ENCODE data around the gene OR52B6. TPM values are rescaled to one million over a fixed set of nuclear protein-coding genes. Genes with fewer than 3 reads are reported as not detected.

Gene OR52B6
- not detected in 5 replicates for total RNA-seq (2022; extraction: Qiagen RNA extraction)

GRCh38 chr11:5580577-5580976, at the start of gene OR52B6:
Gene OR52B6, plus strand, starts transcription at chr11:5580877. Its CDS starts 0 bp downstream, at chr11:5580877.

GRCh38 chr11:5548440-5548839, 32.2 kb upstream of the OR52B6 start, which contains the start of gene OR52H1:
Gene OR52H1, minus strand, starts transcription at chr11:5548540. Its CDS starts 3,035 bp downstream, at chr11:5545505.

GRCh38 chr11:5596607-5597201, 16.0 kb downstream of the OR52B6 start, which contains the start of gene TRIM6:
Gene TRIM6, plus strand, starts transcription at chr11:5596637. Its CDS starts 261 bp downstream, at chr11:5596898.

GRCh38 chr11:5624489-5625279, 44.0 kb downstream of the OR52B6 start, which contains the start of gene TRIM34:
Gene TRIM34, plus strand, starts transcription at chr11:5625001. Its CDS starts 7,331 bp downstream, at chr11:5632332.

Other genes starting within 250 kb of the OR52B6 start
- not detected in 5 replicates for gene OR51B5, start 237.4 kb upstream of the OR52B6 start, total RNA-seq (2022; extraction: Qiagen RNA extraction)
- gene OR51B6, start 229.4 kb upstream of the OR52B6 start, total RNA-seq (2022; extraction: Qiagen RNA extraction) = not detected in 5 replicates
- gene OR51M1, start 197.1 kb upstream of the OR52B6 start, total RNA-seq (2022; extraction: Qiagen RNA extraction) = not detected in 5 replicates
- not detected in 5 replicates for gene OR51Q1, start 158.8 kb upstream of the OR52B6 start, total RNA-seq (2022; extraction: Qiagen RNA extraction)
- gene OR51I1, start 139.4 kb upstream of the OR52B6 start, total RNA-seq (2022; extraction: Qiagen RNA extraction) = not detected in 5 replicates
- not detected in 5 replicates for gene OR51I2, start 131.6 kb upstream of the OR52B6 start, total RNA-seq (2022; extraction: Qiagen RNA extraction)
- gene OR52D1, start 92.2 kb upstream of the OR52B6 start, total RNA-seq (2022; extraction: Qiagen RNA extraction) = not detected in 5 replicates
- gene UBQLN3, start 70.9 kb upstream of the OR52B6 start, total RNA-seq (2022; extraction: Qiagen RNA extraction) = not detected in 5 replicates
- gene UBQLNL, start 64.2 kb upstream of the OR52B6 start, total RNA-seq (2022; extraction: Qiagen RNA extraction) = not detected in 5 replicates
- not detected in 5 replicates for gene OR52H1, start 32.3 kb upstream of the OR52B6 start, total RNA-seq (2022; extraction: Qiagen RNA extraction)
- 6.3 to 10.1 TPM (median 8.4 TPM) in 5 replicates for gene TRIM6, start 15.8 kb downstream of the OR52B6 start, total RNA-seq (2022; extraction: Qiagen RNA extraction)
- 2.6 to 4.0 TPM (median 3.2 TPM) in 5 replicates for gene TRIM34, start 44.1 kb downstream of the OR52B6 start, total RNA-seq (2022; extraction: Qiagen RNA extraction)
- 8.9 to 12.4 TPM (median 9.6 TPM) in 5 replicates for gene TRIM5, start 104.2 kb downstream of the OR52B6 start, total RNA-seq (2022; extraction: Qiagen RNA extraction)
- gene TRIM22, start 108.9 kb downstream of the OR52B6 start, total RNA-seq (2022; extraction: Qiagen RNA extraction) = 0.61 to 1.2 TPM (median 0.67 TPM) in 5 replicates
- not detected in 5 replicates for gene OR56B1, start 155.6 kb downstream of the OR52B6 start, total RNA-seq (2022; extraction: Qiagen RNA extraction)
- gene OR52N4, start 173.4 kb downstream of the OR52B6 start, total RNA-seq (2022; extraction: Qiagen RNA extraction) = not detected in 5 replicates
- gene OR52N5, start 202.5 kb downstream of the OR52B6 start, total RNA-seq (2022; extraction: Qiagen RNA extraction) = not detected in 5 replicates
- not detected in 5 replicates for gene OR52N1, start 210.4 kb downstream of the OR52B6 start, total RNA-seq (2022; extraction: Qiagen RNA extraction)
- gene OR52N2, start 228.0 kb downstream of the OR52B6 start, total RNA-seq (2022; extraction: Qiagen RNA extraction) = not detected in 5 replicates

Data from A549 treated with Hydrocortisone at 1 μM for 4 hours (cell line).